ENCODE data around the gene DPP6.

DNA sequence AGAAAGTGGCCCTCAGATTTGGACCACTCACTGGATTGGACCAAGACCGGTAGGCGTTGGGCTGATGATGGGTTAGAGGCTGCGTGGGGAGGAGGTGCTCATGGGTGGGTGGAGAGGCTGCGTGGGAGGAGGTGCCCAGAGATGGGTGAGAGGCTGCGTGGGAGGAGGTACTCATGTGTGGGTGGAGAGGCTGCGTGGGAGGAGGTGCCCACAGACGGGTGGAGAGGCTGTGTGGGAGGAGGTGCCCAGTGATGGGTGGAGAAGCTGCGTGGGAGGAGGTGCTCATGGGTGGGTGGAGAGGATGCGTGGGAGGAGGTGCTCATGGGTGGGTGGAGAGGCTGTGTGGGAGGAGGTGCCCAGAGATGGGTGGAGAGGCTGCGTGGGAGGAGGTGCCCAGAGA is 604.4 kb downstream of the DPP6 start:
- TF ChIP-seq, protein P1, sequence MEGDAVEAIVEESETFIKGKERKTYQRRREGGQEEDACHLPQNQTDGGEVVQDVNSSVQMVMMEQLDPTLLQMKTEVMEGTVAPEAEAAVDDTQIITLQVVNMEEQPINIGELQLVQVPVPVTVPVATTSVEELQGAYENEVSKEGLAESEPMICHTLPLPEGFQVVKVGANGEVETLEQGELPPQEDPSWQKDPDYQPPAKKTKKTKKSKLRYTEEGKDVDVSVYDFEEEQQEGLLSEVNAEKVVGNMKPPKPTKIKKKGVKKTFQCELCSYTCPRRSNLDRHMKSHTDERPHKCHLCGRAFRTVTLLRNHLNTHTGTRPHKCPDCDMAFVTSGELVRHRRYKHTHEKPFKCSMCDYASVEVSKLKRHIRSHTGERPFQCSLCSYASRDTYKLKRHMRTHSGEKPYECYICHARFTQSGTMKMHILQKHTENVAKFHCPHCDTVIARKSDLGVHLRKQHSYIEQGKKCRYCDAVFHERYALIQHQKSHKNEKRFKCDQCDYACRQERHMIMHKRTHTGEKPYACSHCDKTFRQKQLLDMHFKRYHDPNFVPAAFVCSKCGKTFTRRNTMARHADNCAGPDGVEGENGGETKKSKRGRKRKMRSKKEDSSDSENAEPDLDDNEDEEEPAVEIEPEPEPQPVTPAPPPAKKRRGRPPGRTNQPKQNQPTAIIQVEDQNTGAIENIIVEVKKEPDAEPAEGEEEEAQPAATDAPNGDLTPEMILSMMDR (IDR thresholded peaks at IDR 0.05): no peak
- TF ChIP-seq POLR2AphosphoS5 (IDR thresholded peaks at IDR 0.05; ENCODE audit: low read depth, low read length) (no peak), SIN3A (IDR thresholded peaks at IDR 0.05; ENCODE audit: borderline replicate concordance, insufficient read depth, low read depth, low read length) (no peak)
- TF ChIP-seq, protein P2, sequence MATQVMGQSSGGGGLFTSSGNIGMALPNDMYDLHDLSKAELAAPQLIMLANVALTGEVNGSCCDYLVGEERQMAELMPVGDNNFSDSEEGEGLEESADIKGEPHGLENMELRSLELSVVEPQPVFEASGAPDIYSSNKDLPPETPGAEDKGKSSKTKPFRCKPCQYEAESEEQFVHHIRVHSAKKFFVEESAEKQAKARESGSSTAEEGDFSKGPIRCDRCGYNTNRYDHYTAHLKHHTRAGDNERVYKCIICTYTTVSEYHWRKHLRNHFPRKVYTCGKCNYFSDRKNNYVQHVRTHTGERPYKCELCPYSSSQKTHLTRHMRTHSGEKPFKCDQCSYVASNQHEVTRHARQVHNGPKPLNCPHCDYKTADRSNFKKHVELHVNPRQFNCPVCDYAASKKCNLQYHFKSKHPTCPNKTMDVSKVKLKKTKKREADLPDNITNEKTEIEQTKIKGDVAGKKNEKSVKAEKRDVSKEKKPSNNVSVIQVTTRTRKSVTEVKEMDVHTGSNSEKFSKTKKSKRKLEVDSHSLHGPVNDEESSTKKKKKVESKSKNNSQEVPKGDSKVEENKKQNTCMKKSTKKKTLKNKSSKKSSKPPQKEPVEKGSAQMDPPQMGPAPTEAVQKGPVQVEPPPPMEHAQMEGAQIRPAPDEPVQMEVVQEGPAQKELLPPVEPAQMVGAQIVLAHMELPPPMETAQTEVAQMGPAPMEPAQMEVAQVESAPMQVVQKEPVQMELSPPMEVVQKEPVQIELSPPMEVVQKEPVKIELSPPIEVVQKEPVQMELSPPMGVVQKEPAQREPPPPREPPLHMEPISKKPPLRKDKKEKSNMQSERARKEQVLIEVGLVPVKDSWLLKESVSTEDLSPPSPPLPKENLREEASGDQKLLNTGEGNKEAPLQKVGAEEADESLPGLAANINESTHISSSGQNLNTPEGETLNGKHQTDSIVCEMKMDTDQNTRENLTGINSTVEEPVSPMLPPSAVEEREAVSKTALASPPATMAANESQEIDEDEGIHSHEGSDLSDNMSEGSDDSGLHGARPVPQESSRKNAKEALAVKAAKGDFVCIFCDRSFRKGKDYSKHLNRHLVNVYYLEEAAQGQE (IDR thresholded peaks at IDR 0.05; ENCODE audit: insufficient read depth in 1 of 2, low read depth in 2 of 2, low read length in 1 of 2): no peak

Data from Panc1 (cell line).